GM19240 (cell line): ENCODE results near the gene TREH.

Experiments used
- DNase-seq: peaks from one replicate; pipeline ENCODE4 v3.0.0; 2011; ENCODE audit warnings: low spot score; ENCODE audit not compliant: insufficient read length

TREH gene

DNA sequence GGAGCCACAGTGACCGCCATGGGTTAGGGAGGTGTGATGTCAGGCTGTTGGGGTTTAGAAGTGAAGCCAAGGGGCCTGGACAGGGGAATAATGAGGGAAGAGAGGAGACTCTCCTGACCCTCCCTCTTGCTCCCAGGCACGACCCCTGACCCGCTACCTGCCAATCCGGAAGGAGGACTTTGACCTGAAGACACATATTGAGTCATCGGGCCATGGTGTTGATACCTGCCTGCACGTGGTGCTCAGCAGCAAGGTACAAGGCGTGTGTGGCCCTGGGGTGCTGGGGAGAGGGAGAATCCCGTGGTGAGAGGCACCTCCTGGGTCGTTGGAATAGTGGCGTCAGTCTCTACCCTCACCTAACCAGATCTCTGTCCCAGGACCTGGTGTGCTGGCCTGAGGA lies 29.5 kb downstream of the TREH start:
- no peak for DNase-seq

DNA sequence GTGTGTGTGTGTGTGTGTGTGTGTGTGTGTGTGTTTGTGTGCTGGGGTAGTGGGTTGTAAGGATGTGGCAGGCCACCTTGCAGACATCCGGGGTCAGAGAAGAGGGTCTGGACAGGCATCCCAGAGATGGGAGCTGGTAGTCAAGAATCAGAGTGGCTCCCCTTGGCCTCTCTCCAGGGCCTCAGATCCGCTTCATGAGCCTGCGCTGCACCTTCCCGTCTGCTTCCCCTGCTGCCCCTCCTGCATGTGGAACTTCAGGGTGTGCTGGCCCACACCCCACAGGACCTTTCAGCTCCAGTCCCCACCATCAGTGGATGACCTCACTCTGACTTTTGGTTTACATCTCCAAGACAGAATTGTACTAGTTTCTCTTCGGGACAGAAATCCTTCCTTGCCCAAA lies 31.2 kb downstream of the TREH start:
- no peak for DNase-seq

DNA sequence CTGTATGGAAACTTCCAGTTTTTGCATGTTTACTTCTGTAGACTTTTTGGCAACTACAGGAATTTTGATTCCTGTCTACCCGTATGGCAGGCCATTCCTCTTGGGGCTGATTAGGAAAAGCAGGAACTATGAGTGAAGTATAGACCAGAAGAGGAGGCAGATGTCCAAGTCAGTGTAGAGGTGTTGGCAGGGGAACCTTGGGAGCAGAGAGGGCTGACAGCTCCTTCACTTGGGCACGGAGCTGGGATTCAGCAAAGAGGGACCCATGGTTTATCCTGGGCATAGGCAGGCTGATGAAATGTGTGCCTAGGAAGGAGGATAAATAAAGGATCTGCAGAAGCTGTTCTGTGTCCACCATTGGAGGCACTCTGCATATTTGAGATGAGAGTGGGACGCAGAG lies 33.1 kb downstream of the TREH start:
- no peak for DNase-seq

DNA sequence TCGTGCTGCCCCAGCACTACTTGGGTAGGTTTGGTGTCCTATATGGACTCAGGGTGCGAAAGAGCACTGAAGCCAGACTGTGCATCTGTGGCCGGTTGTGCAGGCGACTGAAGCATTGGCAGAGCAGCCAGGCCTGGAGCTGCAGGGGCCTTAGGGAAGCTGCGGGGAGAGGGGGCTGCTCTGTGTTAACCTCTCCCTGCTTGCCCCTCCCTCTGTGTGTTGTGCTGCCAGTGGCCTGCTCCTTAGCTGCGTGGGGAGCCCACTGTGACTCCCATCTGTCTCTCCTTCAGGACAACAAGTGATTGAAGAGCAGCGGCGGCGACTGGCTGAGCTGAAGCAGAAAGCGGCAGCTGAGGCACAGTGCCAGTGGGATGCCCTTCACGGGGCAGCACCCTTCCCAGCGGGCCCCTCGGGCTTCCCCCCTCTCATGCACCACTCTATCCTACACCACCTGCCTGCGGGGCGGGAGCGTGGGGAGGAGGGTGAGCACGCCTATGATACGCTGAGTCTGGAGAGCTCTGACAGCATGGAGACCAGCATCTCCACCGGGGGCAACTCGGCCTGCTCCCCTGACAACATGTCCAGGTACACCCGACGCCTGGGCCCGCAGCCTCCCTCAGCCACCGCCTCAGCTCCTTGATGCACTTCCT lies 34.3 kb downstream of the TREH start:
- no peak for DNase-seq

DNA sequence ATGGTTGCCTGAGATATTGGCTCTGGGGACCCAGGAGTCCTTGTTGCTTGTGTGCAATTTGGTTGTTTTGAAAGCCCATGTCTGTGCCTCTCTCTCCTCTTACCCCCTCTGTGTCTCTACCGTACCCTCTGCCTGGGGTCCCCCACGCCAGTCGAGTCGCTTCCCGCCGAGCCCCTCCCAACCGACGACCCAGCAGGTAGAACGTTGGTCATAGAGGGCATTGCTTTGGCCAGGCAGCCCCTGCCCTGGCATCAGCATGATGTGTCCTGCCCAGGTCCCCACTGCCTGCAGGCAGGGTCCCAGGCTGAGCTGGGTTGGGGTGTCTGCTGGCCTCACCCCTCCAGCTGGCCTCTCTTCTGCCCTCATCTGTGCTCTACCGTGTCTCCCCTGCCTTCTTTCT lies 35.0 kb downstream of the TREH start:
- DNase-seq = no peak

DNA sequence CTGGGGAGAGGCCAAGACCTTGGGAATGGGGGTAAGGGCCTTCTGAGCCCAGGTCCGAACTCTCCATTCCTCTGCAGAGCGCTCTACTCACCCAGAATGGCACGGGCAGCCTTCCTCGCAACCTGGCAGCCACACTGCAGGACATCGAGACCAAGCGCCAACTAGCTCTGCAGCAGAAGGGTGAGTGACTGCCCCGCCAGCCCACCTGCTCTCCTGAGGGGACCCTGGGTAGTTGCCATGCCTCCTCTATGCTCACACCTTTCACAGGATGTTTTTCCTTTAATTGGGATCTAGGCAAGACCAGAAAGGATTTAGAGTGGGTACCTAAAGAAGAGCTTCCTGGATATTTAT lies 35.5 kb downstream of the TREH start:
- DNase-seq = no peak

DNA sequence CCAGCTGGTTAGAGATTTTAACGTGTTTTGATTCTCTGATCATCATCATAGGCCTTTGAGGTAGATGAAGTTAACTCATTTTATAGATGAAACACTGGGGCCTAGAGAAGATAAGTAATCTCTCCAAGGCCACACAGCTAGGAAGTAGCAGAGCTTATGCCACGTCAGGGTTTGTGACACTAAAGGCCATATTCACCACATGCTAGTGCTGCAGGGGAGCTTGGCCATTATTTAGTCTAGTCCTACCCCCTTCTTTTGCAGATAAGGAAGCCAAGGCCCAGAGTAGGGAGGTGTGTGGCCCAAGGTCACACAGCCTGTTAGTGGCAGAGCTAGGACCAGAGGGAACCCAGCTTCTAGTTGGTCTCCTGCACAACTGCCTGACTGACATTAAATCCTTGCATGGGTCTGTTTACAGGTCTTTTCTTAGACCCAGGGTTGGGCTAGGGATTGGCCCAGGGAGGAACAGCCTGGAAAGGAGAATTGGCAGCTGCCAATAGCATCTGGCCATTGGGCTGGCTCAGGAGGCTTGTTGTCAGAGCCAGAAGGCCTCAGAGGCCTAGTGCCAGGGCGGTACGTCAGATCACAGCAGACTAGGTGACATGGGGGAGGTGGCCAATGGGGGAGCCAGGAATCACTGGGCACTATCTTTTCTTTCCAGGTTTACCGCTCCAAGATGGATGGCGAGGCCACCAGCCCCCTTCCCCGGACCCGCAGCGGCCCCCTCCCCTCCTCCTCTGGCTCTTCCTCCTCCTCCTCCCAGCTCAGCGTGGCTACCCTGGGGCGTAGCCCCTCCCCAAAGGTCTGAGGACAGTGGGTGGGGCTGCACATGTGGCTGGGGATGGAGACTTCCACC lies 36.1 kb downstream of the TREH start:
- DNase-seq = no peak

DNA sequence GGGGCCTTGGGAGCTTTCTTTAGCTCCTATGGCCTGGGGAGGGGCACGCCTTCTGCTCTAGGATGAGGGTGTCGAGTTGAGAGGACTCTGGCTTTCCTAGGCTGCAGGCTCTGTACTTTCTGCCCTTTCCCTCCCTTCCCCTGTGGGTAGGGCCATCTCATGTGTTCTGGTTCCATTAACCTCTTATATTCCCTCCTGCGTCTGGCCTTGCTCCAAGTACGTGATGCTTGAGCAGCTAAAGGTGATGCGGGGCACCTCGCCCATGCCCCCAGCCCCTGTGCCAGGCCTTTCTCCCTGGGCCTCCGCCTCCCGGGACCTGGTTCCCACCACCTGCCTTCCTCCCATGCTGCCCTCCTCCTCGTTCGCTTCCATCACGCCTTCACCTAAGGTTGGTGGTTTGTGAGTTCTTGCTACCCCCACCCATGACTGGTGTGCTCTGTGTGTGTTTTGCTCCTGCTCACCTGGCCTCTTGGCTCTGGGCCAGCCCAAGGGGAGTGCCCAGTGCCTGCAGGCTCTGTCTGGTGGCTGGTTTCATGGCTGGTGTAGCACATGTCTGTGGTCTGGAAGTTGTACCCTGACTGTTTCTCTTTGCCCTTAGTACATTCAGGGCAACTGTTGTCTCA lies 37.9 kb downstream of the TREH start:
- DNase-seq = no peak

DNA sequence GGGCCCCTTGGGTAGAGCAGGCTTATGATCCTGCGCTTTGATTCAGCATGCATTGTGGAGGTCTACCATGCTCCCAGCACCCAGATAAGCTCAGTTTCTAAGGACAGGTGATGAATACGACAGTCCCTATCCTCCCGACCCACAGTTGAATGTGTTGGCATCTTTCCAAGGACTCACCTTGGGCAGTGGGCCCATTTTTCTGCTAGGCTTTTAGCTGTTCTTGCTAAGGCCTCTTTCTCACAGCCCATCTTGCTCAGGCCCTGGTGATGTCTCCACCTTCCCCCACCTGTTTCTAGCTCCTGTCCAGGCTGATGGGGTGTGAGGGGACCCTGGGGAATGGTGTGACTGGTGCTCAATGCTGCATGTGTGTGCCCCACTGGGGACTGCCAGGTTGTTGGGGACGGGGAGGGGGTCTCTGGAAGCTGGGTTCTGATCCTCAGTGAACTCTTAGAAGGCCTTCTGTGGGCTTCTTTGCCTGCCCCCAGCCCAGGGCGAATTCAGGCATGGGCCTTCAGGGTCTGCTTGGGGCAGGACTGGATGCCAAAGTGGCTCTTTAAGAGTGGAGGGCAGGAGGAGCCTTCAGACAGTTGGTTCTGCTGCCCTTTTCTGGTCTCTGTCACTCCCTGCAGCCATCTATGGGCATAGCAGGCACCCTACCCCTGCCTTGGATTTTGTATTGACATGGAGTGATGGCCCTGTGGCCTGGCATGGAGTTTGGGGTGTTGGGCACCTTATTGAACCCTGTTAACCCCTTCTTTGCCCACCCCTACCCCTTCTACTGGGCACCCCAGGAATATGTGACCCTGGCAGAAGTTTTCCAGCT lies 38.9 kb downstream of the TREH start:
- DNase-seq = no peak

DNA sequence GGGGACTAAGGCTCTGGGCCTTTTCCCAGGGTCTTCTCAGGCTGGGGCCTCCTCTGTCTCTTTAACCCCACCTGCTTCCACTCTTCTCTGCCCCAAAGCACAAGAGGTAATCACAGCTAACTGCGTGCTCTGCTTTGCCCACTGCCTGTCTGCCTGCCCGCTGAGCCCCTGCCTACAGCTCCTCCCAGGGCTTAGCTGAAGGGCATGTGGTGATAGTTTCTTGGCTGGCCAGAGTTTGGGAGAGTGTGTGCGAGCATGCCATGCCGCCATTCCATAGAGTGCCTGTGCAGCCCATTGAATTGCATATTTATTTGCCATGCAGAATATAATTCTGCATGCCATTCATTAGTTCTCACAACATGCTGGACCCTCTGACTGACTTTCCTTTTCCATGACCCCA lies 39.6 kb downstream of the TREH start:
- no peak for DNase-seq

DNA sequence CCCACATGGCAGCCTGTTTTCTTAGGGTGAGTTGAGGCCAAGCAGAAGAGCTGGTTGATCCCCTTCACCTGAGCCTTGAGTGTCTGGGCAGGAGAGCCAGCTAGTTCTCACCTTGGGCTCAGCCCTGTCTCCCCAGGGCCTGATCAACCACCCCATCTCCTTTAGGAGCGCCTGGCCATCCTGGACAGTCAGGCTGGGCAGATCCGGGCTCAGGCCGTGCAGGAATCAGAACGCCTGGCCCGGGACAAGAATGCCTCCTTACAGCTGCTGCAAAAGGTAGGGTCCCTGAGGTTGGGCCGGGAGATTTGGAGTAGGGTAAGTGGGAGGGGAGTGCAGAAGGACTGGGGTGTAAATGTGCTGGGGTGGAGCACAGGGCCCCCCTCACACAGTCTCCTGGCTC lies 40.7 kb downstream of the TREH start:
- DNase-seq = no peak

DNA sequence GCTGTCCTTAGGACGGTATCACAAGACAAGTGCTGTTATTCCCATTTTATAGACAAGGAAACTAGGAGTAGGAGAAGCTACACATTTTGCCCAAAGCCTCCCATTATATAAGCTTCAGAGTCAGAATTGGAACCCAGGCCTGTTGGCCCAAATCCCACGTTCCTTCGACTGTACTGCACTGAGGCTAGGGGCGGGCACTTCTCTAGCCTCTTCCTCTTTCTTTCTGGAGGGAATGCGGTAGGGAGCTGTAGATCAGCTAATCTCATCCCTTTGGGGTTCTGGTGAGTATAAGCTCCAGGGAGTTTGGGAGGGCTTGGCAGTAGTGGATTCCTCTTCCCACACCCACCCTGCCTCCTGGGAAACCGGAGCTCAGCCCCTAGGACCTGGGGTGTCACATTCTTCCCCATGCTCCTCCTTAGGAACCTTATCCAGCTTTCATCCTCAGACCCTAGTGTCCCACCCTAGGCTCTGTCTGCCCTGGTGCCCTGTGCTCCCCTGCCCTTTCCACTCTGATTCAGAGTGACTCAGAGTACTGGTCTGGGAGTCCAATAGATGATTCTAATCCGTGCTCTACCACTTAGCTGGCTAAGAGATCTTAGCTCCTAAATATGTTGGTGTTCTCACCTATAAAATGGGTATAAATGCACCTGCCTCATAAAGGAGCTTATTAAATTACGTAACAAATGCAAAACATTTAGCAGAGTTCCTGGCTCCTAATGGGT lies 42.7 kb downstream of the TREH start:
- DNase-seq = no peak

DNA sequence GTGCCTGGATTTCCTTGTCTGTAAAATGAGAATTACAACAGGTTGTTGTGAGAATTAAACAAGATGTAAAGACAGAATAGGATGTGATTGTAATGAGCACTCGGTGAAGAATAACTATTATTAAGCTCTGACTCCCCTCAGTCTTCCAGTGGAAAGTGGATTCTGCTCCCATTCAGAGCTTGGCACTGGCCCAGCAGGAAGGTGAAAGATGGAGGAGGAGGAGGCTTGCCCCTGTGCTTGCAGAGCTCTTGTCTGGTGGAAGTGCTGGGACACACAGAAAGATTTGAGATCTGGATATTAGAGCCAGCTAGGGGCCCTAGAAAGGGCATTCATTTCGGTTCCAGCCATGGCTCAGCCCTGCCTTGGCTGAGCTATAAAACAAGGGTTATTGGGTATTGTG lies 43.8 kb downstream of the TREH start:
- no peak for DNase-seq

DNA sequence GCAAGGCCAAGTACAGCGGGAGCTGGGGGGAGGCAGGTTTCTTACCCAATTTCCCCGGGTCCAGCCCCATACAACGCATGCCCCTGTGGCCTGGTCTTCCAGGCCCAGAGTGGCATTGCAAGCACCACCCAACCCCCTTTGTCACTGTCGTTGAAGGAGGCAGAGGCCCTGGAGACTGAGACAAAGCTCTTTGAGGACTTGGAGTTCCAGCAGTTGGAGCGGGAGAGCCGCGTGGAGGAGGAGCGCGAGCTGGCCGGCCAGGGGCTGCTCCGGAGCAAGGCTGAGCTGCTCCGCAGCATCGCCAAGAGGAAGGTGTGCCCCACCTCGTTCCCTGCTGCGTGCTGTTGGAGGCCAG lies 44.2 kb downstream of the TREH start:
- DNase-seq = no peak

DNA sequence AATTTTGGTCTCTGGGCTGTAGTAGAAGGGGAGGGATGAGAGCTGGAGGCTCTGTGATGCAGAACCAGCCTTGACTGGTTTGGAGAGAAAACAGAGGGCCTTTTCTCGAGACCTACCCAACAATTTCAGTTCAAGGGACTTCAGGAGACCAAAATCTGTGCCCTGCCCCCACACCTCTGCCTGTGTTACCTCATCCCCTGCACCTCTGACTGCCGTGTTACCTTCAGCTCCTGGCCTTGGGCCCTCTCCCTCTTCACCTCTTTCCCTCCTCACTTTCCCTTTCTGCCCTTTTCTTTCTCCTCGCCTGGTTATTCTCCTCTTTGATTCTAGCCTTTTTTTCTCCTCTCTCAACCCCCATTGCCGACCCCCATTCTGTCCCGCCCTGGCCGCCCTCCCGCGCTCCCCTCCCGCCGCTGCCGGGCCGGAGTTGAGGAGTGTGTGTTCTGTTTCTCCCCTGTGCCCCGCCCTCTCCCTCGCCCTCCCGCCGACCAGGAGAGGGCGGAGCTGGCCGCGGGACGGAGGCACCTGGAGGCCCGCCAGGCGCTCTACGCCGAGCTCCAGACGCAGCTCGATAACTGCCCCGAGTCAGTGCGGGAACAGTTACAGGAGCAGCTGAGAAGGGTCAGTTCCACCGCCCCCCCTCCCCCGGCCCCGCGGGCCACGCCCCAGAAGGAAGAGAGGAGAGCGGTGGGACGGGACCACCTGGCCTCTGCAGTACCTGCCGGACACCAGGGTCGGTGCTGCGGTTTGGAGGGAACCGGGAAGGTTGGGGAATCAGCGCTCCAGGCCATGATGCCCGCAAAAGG lies 44.8 kb downstream of the TREH start:
- DNase-seq = no peak

DNA sequence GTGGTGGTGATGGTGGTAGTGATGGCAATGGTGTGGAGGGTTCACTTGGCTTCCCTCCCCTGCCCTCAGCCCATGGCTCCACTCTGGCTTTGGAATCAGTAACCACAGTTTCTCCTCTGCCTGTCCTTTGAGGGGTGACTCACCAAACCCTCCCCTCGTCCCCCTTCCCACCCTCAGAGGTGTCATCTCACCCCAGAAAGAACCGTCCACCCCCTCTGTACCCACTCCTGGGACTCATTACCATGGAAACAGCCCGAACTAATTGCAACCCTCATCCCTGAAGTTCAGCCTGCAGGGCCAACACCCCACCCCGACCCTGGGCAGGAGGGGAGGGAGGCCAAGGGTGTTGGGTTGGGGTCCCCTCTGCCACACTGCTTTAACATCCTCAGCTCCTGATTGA lies 45.5 kb downstream of the TREH start:
- DNase-seq = no peak

DNA sequence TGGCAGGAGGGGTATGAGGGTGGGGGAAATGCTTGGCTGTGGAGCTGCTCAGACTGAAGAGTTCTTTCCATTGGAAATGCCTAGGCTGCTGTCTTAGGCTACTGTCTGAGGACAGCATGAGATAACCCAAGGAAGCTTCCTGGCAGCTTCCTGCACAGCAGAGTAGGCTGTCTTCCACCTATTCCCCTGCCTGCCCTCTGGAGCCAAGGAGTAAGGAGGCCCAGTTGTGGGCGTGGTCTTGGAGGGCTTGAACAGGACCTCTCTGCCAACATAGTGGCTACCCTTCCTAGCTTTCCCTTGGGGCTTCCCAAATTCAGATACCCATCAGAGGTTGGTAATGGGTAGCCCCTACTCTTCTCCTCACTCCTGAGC lies 46.1 kb downstream of the TREH start:
- DNase-seq = no peak

DNA sequence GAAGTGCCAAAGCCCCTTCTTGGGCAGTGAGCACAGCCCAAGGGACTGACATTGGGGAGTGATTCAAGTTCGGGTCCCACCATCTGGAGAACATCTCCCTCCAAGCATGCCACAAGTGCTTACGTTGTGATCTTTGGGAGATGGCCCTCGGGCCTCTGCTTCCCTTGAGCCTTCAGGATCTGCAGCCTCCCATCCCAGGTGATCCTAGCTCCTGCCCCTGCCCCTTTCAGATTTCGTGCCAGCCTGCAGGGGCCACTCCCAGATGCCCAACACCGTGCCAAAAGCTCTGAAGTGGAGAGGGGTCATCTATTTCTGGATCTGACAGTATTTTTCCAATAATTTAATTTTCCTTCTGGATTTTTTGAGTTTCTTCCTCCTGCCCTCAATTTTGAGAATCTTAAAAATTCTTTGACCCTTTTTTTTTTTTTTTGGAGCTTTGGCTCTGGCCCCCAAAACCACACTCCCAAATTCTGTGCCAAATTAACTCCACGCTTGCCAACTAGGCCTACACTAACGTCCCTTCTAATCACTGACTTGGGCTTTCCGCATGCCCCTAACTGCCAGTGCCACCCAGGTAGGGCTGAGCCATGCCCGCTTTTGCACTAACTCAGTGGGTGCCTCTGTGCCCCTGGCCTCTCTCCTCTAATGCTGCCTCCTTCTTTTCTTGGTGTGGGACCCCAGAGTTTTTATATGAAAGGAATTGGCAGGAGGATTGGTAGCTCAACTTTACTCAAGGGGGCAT lies 46.7 kb downstream of the TREH start:
- DNase-seq = no peak

DNA sequence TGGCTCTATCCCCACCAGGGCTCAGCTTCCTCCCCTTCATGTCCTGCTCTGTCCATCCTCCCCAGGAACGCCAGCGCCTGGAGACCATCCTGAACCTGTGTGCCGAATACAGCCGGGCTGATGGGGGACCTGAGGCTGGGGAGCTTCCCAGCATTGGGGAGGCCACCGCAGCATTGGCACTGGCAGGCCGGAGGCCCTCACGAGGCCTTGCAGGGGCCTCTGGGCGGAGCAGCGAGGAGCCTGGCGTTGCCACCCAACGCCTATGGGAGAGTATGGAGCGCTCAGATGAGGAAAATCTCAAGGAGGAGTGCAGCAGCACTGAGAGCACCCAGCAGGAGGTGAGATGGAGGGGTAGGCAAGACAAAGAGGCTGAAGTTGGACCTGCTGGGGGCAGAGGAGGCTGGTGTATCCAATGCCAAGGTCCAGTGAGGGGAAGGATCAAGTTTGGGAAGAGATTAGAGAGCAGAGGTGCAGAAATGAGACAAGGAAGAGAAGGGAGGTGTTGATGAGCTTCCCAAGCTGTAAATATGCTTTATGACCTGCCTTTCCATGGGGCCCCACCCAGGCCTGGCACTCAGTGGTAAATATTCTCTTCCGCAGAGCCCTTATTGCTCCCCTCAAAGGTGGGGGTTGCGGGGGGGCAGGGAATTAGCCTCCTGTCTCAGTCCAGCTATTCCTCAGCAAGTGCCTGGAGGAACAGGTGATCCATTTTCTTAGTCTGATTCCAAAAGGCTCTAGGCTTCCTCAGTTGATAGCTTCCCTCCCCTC lies 48.1 kb downstream of the TREH start:
- DNase-seq = no peak
